Testis (tissue), 3 donors: ENCODE results near the gene NFATC2. TPM values are rescaled to one million over a fixed set of nuclear protein-coding genes. Genes with fewer than 3 reads are reported as not detected.

Source experiments
- DNase-seq: peaks from one replicate; pipeline ENCODE4 v3.0.0-alpha.2; 2019
- H3K27ac ChIP-seq, 2 donors: fragments of 200-600 bp; sonication (generic); one replicate each; pipeline ENCODE4 v1.5.1; 2019
- H3K27me3 ChIP-seq: fragments of 200-600 bp; sonication (generic); one replicate; pipeline ENCODE4 v1.5.1; 2019
- H3K36me3 ChIP-seq: fragments of 200-600 bp; sonication (generic); one replicate; pipeline ENCODE4 v1.5.1; 2017; ENCODE audit warnings: low read depth; ENCODE audit errors: missing control alignments
- H3K4me1 ChIP-seq: fragments of 200-600 bp; sonication (generic); one replicate; pipeline ENCODE4 v1.5.1; 2019
- H3K4me3 ChIP-seq, 2 donors: fragments of 200-600 bp; sonication (generic); one replicate each; pipeline ENCODE4 v1.5.1; 2017 to 2019
- H3K9me3 ChIP-seq: fragments of 200-600 bp; sonication (generic); one replicate; pipeline ENCODE4 v1.5.1; 2017
- CTCF ChIP-seq, 3 experiments: fragments of 450-650 bp in 2 of 3; fragments of 200-600 bp in 1 of 3; sonication (generic) in 1 of 3; IDR thresholded peaks; one replicate each; pipeline ENCODE4 v1.5.1; 2016 to 2019; ENCODE audit warnings: antibody characterized with exemption in 3 of 3, mild to moderate bottlenecking in 2 of 3, moderate library complexity in 1 of 3
- POLR2A ChIP-seq: fragments of 450-650 bp; IDR thresholded peaks from one replicate; pipeline ENCODE4 v1.6.1; 2017; ENCODE audit warnings: antibody characterized with exemption, mild to moderate bottlenecking, moderate library complexity
- WGBS, 2 donors: methylation state at CpG; one replicate each; pipeline ENCODE4 v1.1.5; 2018; 5-methylcytosine and 5-hydroxymethylcytosine counted together
- intact Hi-C: fragments of 100-400 bp; cut with DNase I; formaldehyde crosslinking; loops from one replicate; pipeline ENCODE4 v1.15.1; 2023; ENCODE audit warnings: low total_unique reads
- polyA plus RNA-seq: library from polyadenylated mRNA; stranded (reverse); fragments of 350-450 nt; fragmentation: Illumina TruSeq; extraction: RNeasy Lipid Tissue Mini Kit (QIAGEN cat#74804); gene quantifications from one replicate; pipeline ENCODE4 v1.2.3, GENCODE V29; 2014; ENCODE audit warnings: low read depth, low replicate concordance; ENCODE audit not compliant: insufficient read depth
- total RNA-seq, 2 donors: library from RNA; depleted of rRNA; stranded (reverse); fragments of >200 nt; gene quantifications; one replicate each; pipeline ENCODE4 v1.2.3, GENCODE V29; 2016

Gene NFATC2
- total and polyA plus RNA-seq, 3 donors from 2014 or later = 5.4 to 7.5 (median 6.5) TPM

- H3K27me3 ChIP-seq = no peaks in the 10 kb centered on the region
Observed at GRCh38 chr20:51372176-51372803, 170.2 kb downstream of the NFATC2 start.

GRCh38 chr20:51371720-51372119, 170.8 kb downstream of the NFATC2 start:
- Histone ChIP-seq H3K36me3 (no peaks in the 10 kb centered on the region), H3K27me3 (no peaks in the 10 kb centered on the region), H3K4me3 (no peak overlapping the region), H3K27ac (no peak overlapping the region), H3K4me1 (peaks cover 9% of the 10 kb centered on the region), H3K9me3 (no peaks in the 10 kb centered on the region)
- DNase-seq = no peak
- TF ChIP-seq POLR2A (no peak), CTCF (IDR thresholded peaks at IDR 0.05) (no peak)
- 90 to 93% methylated on average over 4 of the region's 4 CpGs for WGBS, 2 donors
- intact Hi-C loops = loop anchor here (10.0 kb wide), 1 partner anchor 223 kb away; no protein-coding TSS in a partner anchor

More at GRCh38 chr20:51372176-51372803, 170.2 kb downstream of the NFATC2 start:
- DNase-seq = peak; percentile 82
- Histone ChIP-seq H3K27ac (no peak overlapping the region), H3K4me3 (no peak overlapping the region), H3K4me1 (peaks cover 9% of the 10 kb centered on the region), H3K9me3 (no peaks in the 10 kb centered on the region), H3K36me3 (no peaks in the 10 kb centered on the region)
- intact Hi-C loops = loop anchor here (10.0 kb wide), 1 partner anchor 223 kb away; no protein-coding TSS in a partner anchor
- WGBS, 2 donors = 44 to 45% methylated on average over 12 to 13 of the region's 13 CpGs
- no peak for TF ChIP-seq POLR2A
- TF ChIP-seq CTCF (IDR thresholded peaks at IDR 0.05) = peak; percentile 50 to 68 (median 51)

- H3K4me1 ChIP-seq = peaks cover 9% of the 10 kb centered on the region
- 93 to 95% methylated on average over 11 of the region's 11 CpGs for WGBS, 2 donors
- intact Hi-C loops = no loop called here
- H3K36me3 ChIP-seq = no peaks in the 10 kb centered on the region
- no peaks in the 10 kb centered on the region for H3K9me3 ChIP-seq
- H3K4me3 ChIP-seq = no peak overlapping the region
- DNase-seq = no peak
- TF ChIP-seq CTCF (IDR thresholded peaks at IDR 0.05) (no peak), POLR2A (no peak)
- H3K27ac ChIP-seq = no peak overlapping the region
- H3K27me3 ChIP-seq = no peaks in the 10 kb centered on the region
Observed at GRCh38 chr20:51369503-51369902, 173.0 kb downstream of the NFATC2 start.

DNA sequence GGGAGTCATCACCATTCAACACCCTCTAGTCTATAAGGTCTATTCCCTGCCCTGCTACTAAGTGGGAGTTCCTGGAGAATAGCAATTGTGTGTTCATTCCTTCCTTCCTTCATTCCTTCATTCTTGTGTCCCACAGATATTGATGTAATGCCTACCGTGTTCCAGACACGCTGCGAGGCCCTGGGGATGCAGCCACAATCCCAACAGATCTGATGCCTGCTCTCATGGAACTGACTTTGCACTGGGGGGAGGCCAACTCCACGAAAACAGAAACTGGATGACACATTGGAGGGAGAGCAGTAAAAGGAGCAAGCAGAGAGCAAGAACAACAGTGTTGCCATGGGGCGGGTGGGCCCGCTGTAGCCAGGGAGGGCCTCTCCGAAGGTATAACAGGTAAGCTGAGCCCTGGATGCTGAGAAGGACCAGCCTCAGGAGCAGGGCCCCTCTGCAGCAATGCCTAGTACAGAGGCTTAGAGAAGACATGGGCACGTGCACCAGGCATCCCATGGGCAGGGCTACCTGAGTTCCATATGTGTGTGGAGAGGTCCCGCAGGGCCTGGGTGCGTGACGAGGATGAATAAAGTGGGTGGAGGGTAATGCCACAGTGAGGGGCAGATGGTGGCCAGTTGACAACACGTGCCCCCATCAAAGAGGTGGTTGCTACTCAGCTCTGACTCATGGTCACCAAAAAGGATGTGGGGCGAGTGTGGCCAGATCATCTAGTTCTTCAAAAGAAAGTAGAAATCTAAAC, 173.9 kb downstream of the NFATC2 start:
- TF ChIP-seq CTCF (IDR thresholded peaks at IDR 0.05) (no peak), POLR2A (no peak)
- no peak for DNase-seq
- no peak overlapping the region for H3K27ac ChIP-seq
- peaks cover 4% of the 10 kb centered on the region for H3K4me1 ChIP-seq
- H3K27me3 ChIP-seq = no peaks in the 10 kb centered on the region
- H3K4me3 ChIP-seq = no peak overlapping the region
- WGBS, 2 donors = 87 to 89% methylated on average over 12 to 13 of the region's 13 CpGs
- no peaks in the 10 kb centered on the region for H3K9me3 ChIP-seq
- intact Hi-C loops = no loop called here
- no peaks in the 10 kb centered on the region for H3K36me3 ChIP-seq
